ENCODE measurements around the gene PRPS2. TPM values are rescaled to one million over a fixed set of nuclear protein-coding genes. Genes with fewer than 3 reads are reported as not detected.

PRPS2 gene
- total and polyA plus RNA-seq, 2 of the 8 experiments (the other 6 are each of a cell fraction or from before 2014, with no cell fraction given), result 11.8 to 31.4 TPM

- no peak for TF ChIP-seq CHD7 (IDR thresholded peaks at IDR 0.05; ENCODE audit: insufficient replicate concordance, low read length)
- TF ChIP-seq JUND (IDR thresholded peaks at IDR 0.05; ENCODE audit: low read length), result no peak
- no peak for TF ChIP-seq SRF (IDR thresholded peaks at IDR 0.05; ENCODE audit: low read depth, low read length)
- TF ChIP-seq BCL11A (IDR thresholded peaks at IDR 0.05; ENCODE audit: low read depth in 2 of 2, low read length in 2 of 2), result no peak
- TF ChIP-seq TBP (IDR thresholded peaks at IDR 0.05; ENCODE audit: low read depth, low read length), result no peak
- no peak for TF ChIP-seq HDAC6 (IDR thresholded peaks at IDR 0.05; ENCODE audit: low read depth, low read length)
- no peak for TF ChIP-seq SAP30 (IDR thresholded peaks at IDR 0.05; ENCODE audit: insufficient read depth, insufficient replicate concordance, low read length)
- TF ChIP-seq CEBPB (IDR thresholded peaks at IDR 0.05; ENCODE audit: low read depth, low read length), result no peak
- no peak for TF ChIP-seq SP4 (IDR thresholded peaks at IDR 0.05; ENCODE audit: low read length)
Measured at GRCh38 chrX:12751887-12752286, 39.3 kb upstream of the PRPS2 start (continued).
